HEK293T (cell line): ENCODE data around the gene OCA2.

Experiments
- BHLHE40 ChIP-seq: fragments of 450-650 bp; IDR thresholded peaks from 2 replicates; pipeline ENCODE4 v1.6.1; 2016; ENCODE audit warnings: mild to moderate bottlenecking, moderate library complexity, borderline replicate concordance
- L3MBTL2 ChIP-seq: fragments of 450-650 bp; conservative IDR thresholded peaks from 2 replicates; pipeline ENCODE4 v1.6.1; 2016; ENCODE audit warnings: mild to moderate bottlenecking
- PKNOX1 ChIP-seq: fragments of 450-650 bp; IDR thresholded peaks from 2 replicates; pipeline ENCODE4 v1.6.1; 2016
- SP1 ChIP-seq: fragments of 450-650 bp; IDR thresholded peaks from 2 replicates; pipeline ENCODE4 v1.6.1; 2017
- SUZ12 ChIP-seq: fragments of 450-650 bp; IDR thresholded peaks from 2 replicates; pipeline ENCODE4 v1.6.1; 2016; ENCODE audit warnings: mild to moderate bottlenecking
- ZNF384 ChIP-seq: fragments of 450-650 bp; IDR thresholded peaks from 2 replicates; pipeline ENCODE4 v1.6.1; 2016

- TF ChIP-seq ZNF384 (no peak), SP1 (no peak), BHLHE40 (no peak), SUZ12 (no peak), L3MBTL2 (no peak), PKNOX1 (no peak)
These were observed 26.8 kb upstream of the OCA2 start for GRCh38 chr15:28125673-28126651.
